Thyroid gland (tissue), 4 donors: Measurements from ENCODE around the gene BSG. TPM values are rescaled to one million over a fixed set of nuclear protein-coding genes. Genes with fewer than 3 reads are reported as not detected.

Experiments used
- DNase-seq, 2 donors: peaks; one replicate each; pipeline ENCODE4 v3.0.0-alpha.2; 2019
- H3K27ac ChIP-seq, 3 donors: fragments of 200-600 bp; sonication (generic); 1 replicate in 2 of 3; 2 replicates in 1 of 3; pipeline ENCODE4 v1.5.1; 2016 to 2019; ENCODE audit warnings: mild to moderate bottlenecking in 1 of 3, moderate library complexity in 1 of 3
- H3K27me3 ChIP-seq: fragments of 200-600 bp; sonication (generic); one replicate; pipeline ENCODE4 v1.5.1; 2019
- H3K36me3 ChIP-seq, 2 donors: fragments of 200-600 bp; sonication (generic); one replicate each; pipeline ENCODE4 v1.5.1; 2016 to 2019
- H3K4me1 ChIP-seq, 2 donors: fragments of 200-600 bp; sonication (generic); one replicate each; pipeline ENCODE4 v1.5.1; 2017 to 2019
- H3K4me3 ChIP-seq, 3 donors: fragments of 200-600 bp; sonication (generic); replicated peaks in 1 of 3; 1 replicate in 2 of 3; 2 replicates in 1 of 3; pipeline ENCODE4 v1.5.1; 2016; ENCODE audit warnings: mild to moderate bottlenecking in 1 of 3
- H3K9me3 ChIP-seq: fragments of 200-600 bp; sonication (generic); one replicate; pipeline ENCODE4 v1.5.1; 2017
- POLR2A ChIP-seq, 2 donors: fragments of 450-650 bp; IDR thresholded peaks; one replicate each; pipeline ENCODE4 v1.6.1; 2017; ENCODE audit warnings: antibody characterized with exemption in 2 of 2, mild to moderate bottlenecking in 2 of 2, moderate library complexity in 1 of 2
- WGBS, 2 donors: methylation state at CpG; one replicate each; pipeline ENCODE4 v1.1.5; 2017; 5-methylcytosine and 5-hydroxymethylcytosine counted together
- intact Hi-C: fragments of 100-400 bp; cut with DNase I; formaldehyde crosslinking; loops from one replicate; pipeline ENCODE4 v1.15.1; 2023
- total RNA-seq, 4 donors: library from RNA; depleted of rRNA; stranded (reverse); fragments of >200 nt; gene quantifications; one replicate each; pipeline ENCODE4 v1.2.3, GENCODE V29; 2016
- TF ChIP-seq, protein P1 (sequence below), 6 experiments: fragments of 200-600 bp in 3 of 6; fragments of 450-650 bp in 3 of 6; sonication (generic) in 3 of 6; IDR thresholded peaks; one replicate each; pipeline ENCODE4 v1.5.1; 2016 to 2019; ENCODE audit warnings: antibody characterized with exemption in 6 of 6, mild to moderate bottlenecking in 2 of 6, inconsistent platforms in 1 of 6, moderate library complexity in 1 of 6

BSG gene
- total RNA-seq, 4 donors from 2014 or later, result 349 to 702 (median 569) TPM

DNA sequence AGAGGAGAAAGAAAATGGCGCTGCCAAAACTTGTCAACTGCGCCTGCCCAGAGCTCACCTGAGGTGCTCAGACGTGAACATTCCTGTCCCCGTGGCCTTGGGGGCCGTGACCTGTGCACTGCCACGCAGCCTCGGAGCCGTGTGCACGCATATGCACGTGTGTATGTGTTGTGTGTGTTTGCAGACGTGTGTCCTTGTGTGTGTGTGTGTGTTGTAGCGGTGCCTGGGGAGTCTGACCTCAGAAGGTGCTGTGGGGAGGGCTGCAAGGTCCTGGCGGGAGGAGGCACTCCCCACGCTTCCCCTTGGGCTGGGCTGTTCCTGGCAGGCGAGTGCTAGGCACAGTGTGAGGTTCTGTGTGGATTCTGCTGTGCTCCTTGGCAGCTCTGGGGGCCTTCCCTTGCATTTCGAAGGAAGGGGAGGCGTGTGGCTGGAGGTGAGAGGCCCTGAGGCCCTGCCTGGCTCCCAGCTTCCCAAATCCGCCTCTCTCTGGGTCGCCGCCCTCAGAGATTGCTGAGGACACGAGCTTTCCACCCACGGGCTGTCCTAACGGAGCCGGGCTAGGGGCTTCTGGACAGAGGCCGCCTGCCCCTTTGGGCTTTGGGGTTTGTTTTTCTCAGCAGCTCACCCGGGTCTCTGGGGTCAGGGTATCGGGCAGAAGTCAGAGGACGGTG lies 4.5 kb downstream of the BSG start:
- no peaks in the 10 kb centered on the region for H3K27me3 ChIP-seq
- peaks cover 27 to 36% of the 10 kb centered on the region in 2 donors for H3K4me1 ChIP-seq
- TF ChIP-seq, protein P1, sequence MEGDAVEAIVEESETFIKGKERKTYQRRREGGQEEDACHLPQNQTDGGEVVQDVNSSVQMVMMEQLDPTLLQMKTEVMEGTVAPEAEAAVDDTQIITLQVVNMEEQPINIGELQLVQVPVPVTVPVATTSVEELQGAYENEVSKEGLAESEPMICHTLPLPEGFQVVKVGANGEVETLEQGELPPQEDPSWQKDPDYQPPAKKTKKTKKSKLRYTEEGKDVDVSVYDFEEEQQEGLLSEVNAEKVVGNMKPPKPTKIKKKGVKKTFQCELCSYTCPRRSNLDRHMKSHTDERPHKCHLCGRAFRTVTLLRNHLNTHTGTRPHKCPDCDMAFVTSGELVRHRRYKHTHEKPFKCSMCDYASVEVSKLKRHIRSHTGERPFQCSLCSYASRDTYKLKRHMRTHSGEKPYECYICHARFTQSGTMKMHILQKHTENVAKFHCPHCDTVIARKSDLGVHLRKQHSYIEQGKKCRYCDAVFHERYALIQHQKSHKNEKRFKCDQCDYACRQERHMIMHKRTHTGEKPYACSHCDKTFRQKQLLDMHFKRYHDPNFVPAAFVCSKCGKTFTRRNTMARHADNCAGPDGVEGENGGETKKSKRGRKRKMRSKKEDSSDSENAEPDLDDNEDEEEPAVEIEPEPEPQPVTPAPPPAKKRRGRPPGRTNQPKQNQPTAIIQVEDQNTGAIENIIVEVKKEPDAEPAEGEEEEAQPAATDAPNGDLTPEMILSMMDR (IDR thresholded peaks at IDR 0.05), result no peak
- no peak for TF ChIP-seq POLR2A (IDR thresholded peaks at IDR 0.05)
- peaks cover 13 to 22% of the 10 kb centered on the region in 2 donors for H3K36me3 ChIP-seq
- DNase-seq, result no peak
- H3K9me3 ChIP-seq, result no peaks in the 10 kb centered on the region
- intact Hi-C loops, result no loop called here
- no peak overlapping the region for H3K4me3 ChIP-seq
- 88 to 90% methylated on average over 20 to 24 of the region's 28 CpGs for WGBS, 2 donors
- H3K27ac ChIP-seq, result no peak overlapping the region

DNA sequence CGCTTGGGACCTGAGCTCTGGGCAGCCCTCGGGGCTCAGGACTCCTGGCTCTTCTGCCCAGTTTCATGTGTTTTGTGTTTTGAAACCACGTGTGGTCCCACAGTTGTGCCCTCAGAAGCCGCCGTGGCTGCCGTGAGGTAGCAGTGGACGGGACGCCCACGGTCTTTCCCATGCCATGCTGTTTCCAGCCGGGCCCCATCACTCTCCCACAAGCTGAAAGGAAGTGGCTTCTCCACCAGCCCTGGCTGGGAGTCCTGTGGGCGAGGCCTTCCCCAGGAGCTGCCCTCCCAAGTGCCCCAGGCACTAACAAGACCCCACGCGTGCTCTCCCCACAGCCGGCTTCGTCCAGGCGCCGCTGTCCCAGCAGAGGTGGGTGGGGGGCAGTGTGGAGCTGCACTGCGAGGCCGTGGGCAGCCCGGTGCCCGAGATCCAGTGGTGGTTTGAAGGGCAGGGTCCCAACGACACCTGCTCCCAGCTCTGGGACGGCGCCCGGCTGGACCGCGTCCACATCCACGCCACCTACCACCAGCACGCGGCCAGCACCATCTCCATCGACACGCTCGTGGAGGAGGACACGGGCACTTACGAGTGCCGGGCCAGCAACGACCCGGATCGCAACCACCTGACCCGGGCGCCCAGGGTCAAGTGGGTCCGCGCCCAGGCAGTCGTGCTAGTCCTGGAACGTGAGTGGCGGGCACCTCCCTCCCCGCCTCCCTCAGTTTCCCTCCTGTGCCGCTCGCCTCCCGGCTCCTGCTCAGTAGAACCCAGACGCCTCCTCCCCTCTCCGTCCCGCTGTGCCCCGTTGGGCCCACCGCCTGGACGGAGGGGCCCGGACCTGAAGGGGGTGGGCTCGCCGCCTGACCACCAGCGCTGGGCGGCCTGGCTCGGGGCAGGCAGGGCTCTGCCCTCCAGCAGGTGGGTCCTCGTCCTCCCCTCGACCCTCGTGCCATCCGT lies 5.3 kb downstream of the BSG start:
- Histone ChIP-seq H3K4me3 (no peak overlapping the region), H3K4me1 (peaks cover 27 to 36% of the 10 kb centered on the region in 2 donors), H3K27me3 (no peaks in the 10 kb centered on the region), H3K27ac (no peak overlapping the region), H3K9me3 (no peaks in the 10 kb centered on the region), H3K36me3 (peaks cover 20 to 29% of the 10 kb centered on the region in 2 donors)
- no peak for DNase-seq
- WGBS, 2 donors, result 91 to 93% methylated on average over 32 to 42 of the region's 66 CpGs
- no peak for TF ChIP-seq POLR2A (IDR thresholded peaks at IDR 0.05)
- TF ChIP-seq, protein P1 (IDR thresholded peaks at IDR 0.05), result no peak
- intact Hi-C loops, result no loop called here

DNA sequence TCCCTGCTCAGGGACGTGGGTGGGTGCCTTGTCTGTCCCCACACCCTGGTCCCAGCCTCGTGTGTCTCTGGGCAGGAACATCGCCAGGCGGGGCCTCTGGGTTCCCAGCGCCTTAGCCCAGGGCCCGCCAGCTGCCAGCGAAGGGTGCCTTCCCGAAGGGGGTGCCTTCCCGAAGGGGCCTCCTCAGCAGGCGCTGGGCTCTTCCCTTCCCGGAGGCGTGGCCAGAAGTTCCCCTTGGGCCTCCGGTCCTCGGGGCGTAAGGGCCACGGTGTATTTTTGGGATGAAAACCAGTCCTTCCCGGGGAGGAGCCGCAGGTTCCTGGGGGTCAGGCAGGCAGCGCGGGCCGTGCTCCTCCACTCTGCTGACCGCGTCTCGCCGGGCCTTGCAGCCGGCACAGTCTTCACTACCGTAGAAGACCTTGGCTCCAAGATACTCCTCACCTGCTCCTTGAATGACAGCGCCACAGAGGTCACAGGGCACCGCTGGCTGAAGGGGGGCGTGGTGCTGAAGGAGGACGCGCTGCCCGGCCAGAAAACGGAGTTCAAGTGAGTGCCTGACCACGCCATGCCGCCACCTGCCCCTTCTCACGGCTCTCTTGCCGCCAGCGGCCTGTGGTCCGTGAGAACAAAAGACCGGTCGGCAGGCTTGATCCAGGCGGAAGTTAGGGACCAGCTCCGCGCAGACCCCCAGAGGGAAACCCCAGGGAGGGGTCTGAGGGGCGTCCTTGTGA lies 6.9 kb downstream of the BSG start:
- no peak overlapping the region for H3K27ac ChIP-seq
- peaks cover 20 to 24% of the 10 kb centered on the region in 2 donors for H3K4me1 ChIP-seq
- no peaks in the 10 kb centered on the region for H3K27me3 ChIP-seq
- intact Hi-C loops, result no loop called here
- H3K4me3 ChIP-seq, result no peak overlapping the region
- DNase-seq, result no peak
- no peaks in the 10 kb centered on the region for H3K9me3 ChIP-seq
- TF ChIP-seq, protein P1 (IDR thresholded peaks at IDR 0.05), result no peak
- TF ChIP-seq POLR2A (IDR thresholded peaks at IDR 0.05), result no peak
- WGBS, 2 donors, result 85 to 92% methylated on average over 19 to 32 of the region's 46 CpGs
- H3K36me3 ChIP-seq, result peaks cover 30 to 38% of the 10 kb centered on the region in 2 donors

DNA sequence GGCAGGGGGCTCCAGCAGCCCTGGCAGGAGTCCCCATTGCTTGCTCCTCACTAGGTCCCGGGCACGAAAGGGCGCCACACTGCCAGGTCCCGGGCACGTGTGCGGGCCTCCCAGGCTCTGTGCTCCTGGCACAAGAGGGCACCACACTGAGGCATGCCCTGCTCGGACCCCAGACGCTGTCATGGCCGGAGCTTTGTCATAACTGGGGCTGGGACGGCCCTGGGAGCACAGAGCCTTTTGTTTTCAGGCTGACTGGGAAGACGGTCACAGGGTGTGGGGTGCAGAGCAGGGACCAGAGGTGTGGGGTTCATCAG lies 7.4 kb downstream of the BSG start:
- Histone ChIP-seq H3K27ac (no peak overlapping the region), H3K27me3 (no peaks in the 10 kb centered on the region), H3K36me3 (peaks cover 30 to 38% of the 10 kb centered on the region in 2 donors), H3K4me3 (no peak overlapping the region), H3K4me1 (peaks cover 15 to 19% of the 10 kb centered on the region in 2 donors), H3K9me3 (no peaks in the 10 kb centered on the region)
- TF ChIP-seq, protein P1 (IDR thresholded peaks at IDR 0.05), result no peak
- TF ChIP-seq POLR2A (IDR thresholded peaks at IDR 0.05), result no peak
- DNase-seq, result no peak
- intact Hi-C loops, result no loop called here
- 98% methylated on average over 7 of the region's 11 CpGs; no CpG with 5 or more reads in 1 of the 2 donors for WGBS, 2 donors
